ENCODE results near the gene NPHP1. TPM values are rescaled to one million over a fixed set of nuclear protein-coding genes. Genes with fewer than 3 reads are reported as not detected.
A peak's percentile ranks its signal among the peaks of the same experiment; 100 is the strongest.

The NPHP1 gene
- total and polyA plus RNA-seq, 2 of the 4 experiments (the other 2 are of a cell fraction), result 1.8 to 2.5 TPM

- no peak for TF ChIP-seq MAFK (IDR thresholded peaks at IDR 0.05; ENCODE audit: low read depth, low read length)
Measured at GRCh38 chr2:110104025-110104771, 100.6 kb downstream of the NPHP1 start (continued).

GRCh38 chr2:110103061-110103961 lies 101.5 kb downstream of the NPHP1 start:
- H3K9ac ChIP-seq (ENCODE audit: low read depth, low read length), result no peak overlapping the region
- WGBS, 2 experiments (ENCODE audit: extremely low coverage in 2 of 2, insufficient read length in 1 of 2), result 85% methylated on average over 8 of the region's 20 CpGs; no CpG with 5 or more reads in 1 of the 2 experiments
- no peak overlapping the region for H3K4me3 ChIP-seq (ENCODE audit: insufficient read depth, low read depth, low read length)
- no peak overlapping the region for H3K23ac ChIP-seq (ENCODE audit: low read depth, low read length)
- peak overlapping the region; percentile 99 for H3K4ac ChIP-seq (ENCODE audit: low read depth, low read length)
- peak overlapping the region; percentile 99 for H3K14ac ChIP-seq (replicated peaks; ENCODE audit: low read depth, low read length)
- in situ Hi-C loops (cut with MboI; ENCODE audit: low sequenced_read_pairs), result no loop called here
- H2AK5ac ChIP-seq (ENCODE audit: low read depth, low read length), result peak overlapping the region; percentile 99
- DNase-seq (no peak), ATAC-seq (ENCODE audit: low read depth) (no peak)
- peak overlapping the region; percentile 17 for H2AFZ ChIP-seq (replicated peaks; ENCODE audit: low read length, poor library complexity)
- H3K56ac ChIP-seq (ENCODE audit: extremely low read depth, insufficient read depth, low read length), result peak overlapping the region; percentile 24; the same call in 1 of the 2 replicates
- no peak overlapping the region for H2BK5ac ChIP-seq (ENCODE audit: low read depth, low read length, poor library complexity, severe bottlenecking)
- no peaks in the 10 kb centered on the region for H3K36me3 ChIP-seq (ENCODE audit: control insufficient read depth, insufficient read depth, low read length)
- no peaks in the 10 kb centered on the region for H4K20me1 ChIP-seq (ENCODE audit: insufficient read depth, low read length)
- peak overlapping the region; percentile 96 for H2BK20ac ChIP-seq (ENCODE audit: low read depth, low read length)
- H4K8ac ChIP-seq (ENCODE audit: low read depth in 2 of 2, low read length in 2 of 2), result peak overlapping the region; percentile 98; a peak in 3 of 4 replicates
- H3K18ac ChIP-seq (ENCODE audit: low read depth, low read length), result no peak overlapping the region; the same call in 1 of the 2 replicates
- dilution Hi-C loops (cut with HindIII; ENCODE audit: low sequenced_read_pairs, unreplicated experiment), result no loop called here
- no peak overlapping the region for H2AK9ac ChIP-seq (replicated peaks; ENCODE audit: low read depth, low read length, poor library complexity)
- H4K5ac ChIP-seq (ENCODE audit: low read depth, low read length), result peak overlapping the region; percentile 76; the same call in 1 of the 2 replicates
- no peaks in the 10 kb centered on the region for H3K27me3 ChIP-seq (ENCODE audit: control insufficient read depth, insufficient read depth, low read length)
- H3K9me3 ChIP-seq (ENCODE audit: control insufficient read depth, insufficient read depth, low read length), result no peaks in the 10 kb centered on the region
- peaks cover 42% of the 10 kb centered on the region for H3K9me1 ChIP-seq (ENCODE audit: insufficient read depth, low read length)
- ChIA-PET CTCF (no interaction called here), POLR2A (ENCODE audit: unreplicated experiment) (no interaction called here)
- H3K27ac ChIP-seq (ENCODE audit: insufficient read depth, low read length), result no peak overlapping the region
- H3K4me1 ChIP-seq (ENCODE audit: control insufficient read depth, insufficient read depth, low read length), result peaks cover 34% of the 10 kb centered on the region
- peak overlapping the region; percentile 100 for H2BK15ac ChIP-seq (ENCODE audit: low read depth, low read length)
- peaks cover 0 to 4% of the 10 kb centered on the region in 2 experiments; a peak in 1 of 4 replicates for H3K79me1 ChIP-seq (ENCODE audit: low read depth in 1 of 2, low read length in 2 of 2)
- intact Hi-C loops (cut with micrococcal nuclease), result no loop called here
- peak overlapping the region; percentile 99 for H4K91ac ChIP-seq (ENCODE audit: insufficient read depth, low read depth, low read length)
- no TSS peak for BruUV-seq (replicated peaks)
- H3K4me2 ChIP-seq (ENCODE audit: low read depth, low read length), result no peak overlapping the region
- H2BK120ac ChIP-seq (ENCODE audit: low read depth, low read length), result peak overlapping the region; percentile 100
- TF ChIP-seq POLR2A (IDR thresholded peaks at IDR 0.05; ENCODE audit: low read depth, low read length), result no peak
- TF ChIP-seq RAD21 (IDR thresholded peaks at IDR 0.05; ENCODE audit: low read length), result no peak
- TF ChIP-seq NFE2L2 (IDR thresholded peaks at IDR 0.05; ENCODE audit: low read depth, low read length), result no peak
- no peak for TF ChIP-seq RCOR1 (IDR thresholded peaks at IDR 0.05; ENCODE audit: insufficient replicate concordance, low read length)
- TF ChIP-seq CTCF (conservative IDR thresholded peaks at IDR 0.05; ENCODE audit: low read depth, low read length), result no peak
- TF ChIP-seq MAFK (IDR thresholded peaks at IDR 0.05; ENCODE audit: low read depth, low read length), result no peak
- TF ChIP-seq FOS (IDR thresholded peaks at IDR 0.05; ENCODE audit: low read depth, low read length), result no peak
- TF ChIP-seq ELK1 (IDR thresholded peaks at IDR 0.05; ENCODE audit: borderline replicate concordance, low read depth, low read length), result no peak
- TF ChIP-seq CHD1 (IDR thresholded peaks at IDR 0.05; ENCODE audit: low read depth, low read length), result no peak
- TF ChIP-seq BHLHE40 (IDR thresholded peaks at IDR 0.05; ENCODE audit: low read depth, low read length), result no peak
